ENCODE results near the gene PHC2. TPM values are rescaled to one million over a fixed set of nuclear protein-coding genes. Genes with fewer than 3 reads are reported as not detected.

The PHC2 gene
- total and polyA plus RNA-seq, 4 donors, result 79.9 to 311 (median 121) TPM

- WGBS, 2 donors, result 48 to 98% methylated on average over 2 of the region's 2 CpGs
- no peak overlapping the region for H3K9ac ChIP-seq (ENCODE audit: insufficient read depth in 1 of 2, low read length in 2 of 2)
- H3K27me3 ChIP-seq (ENCODE audit: control insufficient read depth in 3 of 3, insufficient read depth in 3 of 3, low read length in 2 of 3), result no peaks in the 10 kb centered on the region
- no peak for DNase-seq
- H3K4me1 ChIP-seq (ENCODE audit: control insufficient read depth in 5 of 5, insufficient read depth in 5 of 5, low read length in 5 of 5), result peaks cover 3 to 30% (median 23%) of the 10 kb centered on the region in 5 donors
- H3K9me3 ChIP-seq (ENCODE audit: control insufficient read depth in 4 of 4, insufficient read depth in 3 of 4, low read length in 3 of 4), result no peaks in the 10 kb centered on the region
- TF ChIP-seq, protein P1, sequence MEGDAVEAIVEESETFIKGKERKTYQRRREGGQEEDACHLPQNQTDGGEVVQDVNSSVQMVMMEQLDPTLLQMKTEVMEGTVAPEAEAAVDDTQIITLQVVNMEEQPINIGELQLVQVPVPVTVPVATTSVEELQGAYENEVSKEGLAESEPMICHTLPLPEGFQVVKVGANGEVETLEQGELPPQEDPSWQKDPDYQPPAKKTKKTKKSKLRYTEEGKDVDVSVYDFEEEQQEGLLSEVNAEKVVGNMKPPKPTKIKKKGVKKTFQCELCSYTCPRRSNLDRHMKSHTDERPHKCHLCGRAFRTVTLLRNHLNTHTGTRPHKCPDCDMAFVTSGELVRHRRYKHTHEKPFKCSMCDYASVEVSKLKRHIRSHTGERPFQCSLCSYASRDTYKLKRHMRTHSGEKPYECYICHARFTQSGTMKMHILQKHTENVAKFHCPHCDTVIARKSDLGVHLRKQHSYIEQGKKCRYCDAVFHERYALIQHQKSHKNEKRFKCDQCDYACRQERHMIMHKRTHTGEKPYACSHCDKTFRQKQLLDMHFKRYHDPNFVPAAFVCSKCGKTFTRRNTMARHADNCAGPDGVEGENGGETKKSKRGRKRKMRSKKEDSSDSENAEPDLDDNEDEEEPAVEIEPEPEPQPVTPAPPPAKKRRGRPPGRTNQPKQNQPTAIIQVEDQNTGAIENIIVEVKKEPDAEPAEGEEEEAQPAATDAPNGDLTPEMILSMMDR (IDR thresholded peaks at IDR 0.05; ENCODE audit: control extremely low read depth, extremely low read depth), result no peak
- ATAC-seq (ENCODE audit: insufficient read depth, low FRiP score), result no peak
- no peak overlapping the region for H3K27ac ChIP-seq (ENCODE audit: low read depth in 1 of 2, low read length in 1 of 2)
- peaks cover 2 to 6% (median 4%) of the 10 kb centered on the region in 4 donors for H3K36me3 ChIP-seq (ENCODE audit: control insufficient read depth in 4 of 4, insufficient read depth in 4 of 4, low read length in 4 of 4)
- H3K4me3 ChIP-seq, result no peak overlapping the region
Observed at GRCh38 chr1:33369764-33370163, 61.1 kb downstream of the PHC2 start.

DNA sequence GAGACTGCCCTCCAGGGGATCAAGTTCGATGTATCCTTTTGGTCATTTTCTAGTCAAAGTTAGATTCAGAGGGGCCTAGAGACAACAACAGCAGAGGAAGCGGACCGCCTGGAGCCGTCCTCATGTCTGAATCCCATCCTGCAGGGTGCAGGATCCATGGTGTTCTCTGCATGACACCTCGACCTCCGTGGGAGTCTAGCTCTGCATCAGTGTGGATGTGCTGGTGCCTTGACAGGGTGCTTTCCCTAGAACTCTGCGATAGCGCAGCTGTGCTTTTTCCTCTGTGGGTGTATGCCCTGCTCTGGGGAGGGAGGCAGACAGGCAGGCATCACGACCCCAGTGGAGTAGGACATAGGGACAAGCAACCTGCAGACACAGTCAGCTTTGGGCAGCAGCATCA, 61.8 kb downstream of the PHC2 start:
- H3K27ac ChIP-seq (ENCODE audit: low read depth in 1 of 2, low read length in 1 of 2), result no peak overlapping the region
- no peak overlapping the region for H3K9ac ChIP-seq (ENCODE audit: insufficient read depth in 1 of 2, low read length in 2 of 2)
- peaks cover 2 to 6% (median 3%) of the 10 kb centered on the region in 4 donors for H3K36me3 ChIP-seq (ENCODE audit: control insufficient read depth in 4 of 4, insufficient read depth in 4 of 4, low read length in 4 of 4)
- TF ChIP-seq, protein P1 (IDR thresholded peaks at IDR 0.05; ENCODE audit: control extremely low read depth, extremely low read depth), result no peak
- WGBS, 2 donors, result 89 to 95% methylated on average over 9 of the region's 9 CpGs
- ATAC-seq (ENCODE audit: insufficient read depth, low FRiP score) (no peak), DNase-seq (no peak)
- no peaks in the 10 kb centered on the region for H3K9me3 ChIP-seq (ENCODE audit: control insufficient read depth in 4 of 4, insufficient read depth in 3 of 4, low read length in 3 of 4)
- H3K27me3 ChIP-seq (ENCODE audit: control insufficient read depth in 3 of 3, insufficient read depth in 3 of 3, low read length in 2 of 3), result no peaks in the 10 kb centered on the region
- H3K4me1 ChIP-seq (ENCODE audit: control insufficient read depth in 5 of 5, insufficient read depth in 5 of 5, low read length in 5 of 5), result peaks cover 8 to 37% (median 30%) of the 10 kb centered on the region in 5 donors
- H3K4me3 ChIP-seq, result no peak overlapping the region

DNA sequence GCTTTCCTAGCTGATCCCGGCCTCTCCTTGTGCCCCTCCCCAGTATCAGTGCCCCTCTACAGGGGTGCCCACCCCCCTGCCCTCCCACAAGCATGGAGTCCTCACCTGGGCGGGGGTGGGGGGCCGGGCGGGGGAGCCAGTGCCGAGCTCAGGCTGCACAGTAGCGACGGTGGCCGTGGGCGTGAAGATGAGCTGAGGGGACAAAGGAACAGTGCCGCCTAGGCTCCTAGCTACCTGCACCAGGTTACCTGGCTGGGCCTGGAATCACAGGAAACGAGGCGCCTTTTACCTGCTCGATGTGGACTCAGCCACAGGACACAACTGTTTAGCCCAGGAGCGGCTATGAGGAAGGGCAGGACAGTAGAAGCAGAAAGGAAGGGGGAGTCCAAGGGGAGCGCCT, 62.5 kb downstream of the PHC2 start:
- H3K4me3 ChIP-seq, result no peak overlapping the region
- no peak overlapping the region for H3K27ac ChIP-seq (ENCODE audit: low read depth in 1 of 2, low read length in 1 of 2)
- ATAC-seq (ENCODE audit: insufficient read depth, low FRiP score), result no peak
- peaks cover 2 to 6% (median 2%) of the 10 kb centered on the region in 4 donors for H3K36me3 ChIP-seq (ENCODE audit: control insufficient read depth in 4 of 4, insufficient read depth in 4 of 4, low read length in 4 of 4)
- WGBS, 2 donors, result 92 to 97% methylated on average over 15 of the region's 15 CpGs
- no peaks in the 10 kb centered on the region for H3K9me3 ChIP-seq (ENCODE audit: control insufficient read depth in 4 of 4, insufficient read depth in 3 of 4, low read length in 3 of 4)
- TF ChIP-seq, protein P1 (IDR thresholded peaks at IDR 0.05; ENCODE audit: control extremely low read depth, extremely low read depth), result no peak
- peaks cover 8 to 42% (median 30%) of the 10 kb centered on the region in 5 donors for H3K4me1 ChIP-seq (ENCODE audit: control insufficient read depth in 5 of 5, insufficient read depth in 5 of 5, low read length in 5 of 5)
- H3K27me3 ChIP-seq (ENCODE audit: control insufficient read depth in 3 of 3, insufficient read depth in 3 of 3, low read length in 2 of 3), result no peaks in the 10 kb centered on the region
- no peak overlapping the region for H3K9ac ChIP-seq (ENCODE audit: insufficient read depth in 1 of 2, low read length in 2 of 2)
- no peak for DNase-seq

Measured in lung (tissue), 12 donors.